Activated CD4-positive, alpha-beta T cell treated with anti-CD3 and anti-CD28 coated beads, Interleukin-10, Interleukin-2, amounts not matched to agents 100 ng/mL and 50 ng/mL, durations not matched to agents 16 hours and 8 hours (primary cell): Measurements from ENCODE around the gene INPP5D.

ENCODE experiments used
- DNase-seq: peaks from one replicate; pipeline ENCODE4 v3.0.0-alpha.2; 2020

The INPP5D gene

DNA sequence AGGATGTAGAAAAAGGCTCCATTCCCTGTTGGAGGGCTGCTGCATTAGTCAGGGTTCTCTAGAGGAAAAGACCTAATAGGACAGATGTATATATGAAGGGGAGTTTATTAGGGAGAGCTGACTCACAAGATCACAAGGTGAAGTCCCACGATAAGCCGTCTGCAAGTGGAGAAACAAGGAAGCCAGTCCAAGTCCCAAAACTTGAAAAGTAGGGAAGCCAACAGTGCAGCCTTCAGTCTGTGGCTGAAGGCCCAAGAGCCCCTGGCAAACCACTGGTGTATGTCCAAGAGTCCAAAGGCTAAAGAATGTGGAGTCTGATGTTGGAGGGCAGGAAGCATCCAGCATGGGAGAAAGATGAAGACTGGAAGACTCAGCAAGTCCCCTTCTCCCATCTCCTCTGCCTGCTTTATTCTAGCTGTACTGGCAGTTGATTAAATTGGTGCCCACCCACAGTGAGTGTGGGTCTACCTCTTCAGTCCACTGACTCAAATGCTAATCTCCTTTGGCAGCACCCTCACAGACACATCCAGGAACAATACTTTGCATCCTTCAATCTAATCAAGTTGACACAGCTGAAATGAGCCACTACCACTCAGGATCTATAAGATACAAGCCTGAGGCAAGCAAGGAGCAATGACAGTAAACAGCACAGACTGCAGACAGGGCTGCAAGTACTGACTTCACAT, 161.4 kb downstream of the INPP5D start:
- DNase-seq, result no peak

DNA sequence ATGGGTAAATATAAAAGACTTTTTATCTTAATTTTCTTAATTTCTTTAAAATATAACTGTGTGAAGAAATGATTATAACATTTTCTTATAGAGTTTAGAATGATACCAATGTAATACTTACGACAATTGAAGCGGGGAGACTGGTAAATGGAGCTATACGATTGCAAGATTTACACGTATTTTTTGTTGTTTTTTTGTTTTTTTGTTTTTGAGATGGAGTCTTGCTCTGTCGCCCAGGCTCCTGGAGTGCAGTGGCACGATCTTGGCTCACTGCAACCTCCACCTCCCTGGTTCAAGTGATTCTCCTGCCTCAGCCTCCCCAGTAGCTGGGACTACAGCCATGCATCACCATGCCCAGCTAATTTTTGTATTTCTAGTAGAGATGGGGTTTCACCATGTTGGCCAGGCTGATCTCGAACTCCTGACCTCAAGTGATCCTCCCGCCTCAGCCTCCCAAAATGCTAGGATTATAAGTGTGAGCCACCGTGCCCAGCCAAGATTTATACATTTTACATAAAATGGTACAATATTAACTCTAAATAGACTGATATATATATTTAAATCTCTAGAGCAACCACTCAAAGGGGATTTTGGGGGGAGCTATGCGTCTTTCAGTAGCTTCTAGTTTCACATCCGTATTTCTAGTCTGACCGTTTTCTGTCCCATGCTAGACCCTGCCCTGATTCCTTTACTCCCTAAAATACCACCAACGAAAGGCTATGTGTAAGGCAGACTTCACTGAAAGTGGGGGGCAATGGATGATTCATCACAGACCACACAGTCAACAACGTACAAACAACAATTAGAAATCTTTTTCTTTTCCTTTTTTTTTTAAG, 163.1 kb downstream of the INPP5D start:
- no peak for DNase-seq

- DNase-seq, result peak; percentile 14
Measured at GRCh38 chr2:233225230-233226068, 165.3 kb downstream of the INPP5D start.

- no peak for DNase-seq
Measured at GRCh38 chr2:233226511-233227031, 166.4 kb downstream of the INPP5D start.

DNA sequence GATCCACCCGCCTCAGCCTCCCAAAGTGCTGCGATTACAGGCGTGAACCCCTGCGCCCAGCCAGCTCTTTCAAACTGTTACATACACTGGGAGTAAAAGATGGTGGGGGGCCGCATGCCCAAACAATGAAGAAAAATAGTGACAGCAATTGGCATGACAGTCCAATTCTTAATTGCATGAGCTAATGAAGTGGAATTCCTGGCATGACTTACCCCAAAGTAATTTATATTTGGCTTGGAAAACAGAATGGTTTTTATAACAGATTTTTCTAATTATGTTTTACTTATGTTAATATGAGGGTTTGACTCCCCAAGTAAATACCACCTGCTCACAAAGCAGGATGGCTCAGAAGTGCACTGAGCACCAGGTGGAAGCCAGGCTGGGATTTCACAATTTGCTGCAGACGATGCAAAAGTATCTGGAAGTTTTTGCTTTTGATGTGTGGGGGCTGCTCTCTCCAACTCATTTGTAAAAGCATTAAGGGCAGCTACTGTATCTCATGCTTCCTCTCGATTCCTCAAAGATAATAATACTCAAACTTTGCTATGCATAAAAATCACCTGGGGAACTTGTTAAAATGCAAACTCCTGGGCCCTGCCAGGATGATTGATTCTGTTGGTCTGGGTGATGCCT, 167.3 kb downstream of the INPP5D start:
- no peak for DNase-seq

DNA sequence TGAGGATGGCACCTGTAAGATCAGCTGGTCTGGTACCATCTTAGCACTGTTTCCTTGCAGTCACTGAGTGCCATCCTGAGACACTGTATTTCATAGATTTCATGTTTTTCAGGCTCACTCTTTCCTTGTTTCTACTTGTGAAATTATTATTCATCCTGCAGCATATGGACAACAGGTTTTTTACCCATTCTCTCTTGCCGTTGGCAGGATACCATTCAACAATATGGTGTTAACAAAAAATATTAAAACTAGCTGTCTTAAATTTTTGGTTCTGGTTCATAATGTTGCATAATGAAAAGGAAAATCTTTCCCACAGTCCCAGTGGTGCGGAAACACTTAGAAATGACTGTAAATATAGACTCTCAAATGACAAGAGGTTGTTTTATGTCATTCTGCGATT, 168.2 kb downstream of the INPP5D start:
- no peak for DNase-seq

DNA sequence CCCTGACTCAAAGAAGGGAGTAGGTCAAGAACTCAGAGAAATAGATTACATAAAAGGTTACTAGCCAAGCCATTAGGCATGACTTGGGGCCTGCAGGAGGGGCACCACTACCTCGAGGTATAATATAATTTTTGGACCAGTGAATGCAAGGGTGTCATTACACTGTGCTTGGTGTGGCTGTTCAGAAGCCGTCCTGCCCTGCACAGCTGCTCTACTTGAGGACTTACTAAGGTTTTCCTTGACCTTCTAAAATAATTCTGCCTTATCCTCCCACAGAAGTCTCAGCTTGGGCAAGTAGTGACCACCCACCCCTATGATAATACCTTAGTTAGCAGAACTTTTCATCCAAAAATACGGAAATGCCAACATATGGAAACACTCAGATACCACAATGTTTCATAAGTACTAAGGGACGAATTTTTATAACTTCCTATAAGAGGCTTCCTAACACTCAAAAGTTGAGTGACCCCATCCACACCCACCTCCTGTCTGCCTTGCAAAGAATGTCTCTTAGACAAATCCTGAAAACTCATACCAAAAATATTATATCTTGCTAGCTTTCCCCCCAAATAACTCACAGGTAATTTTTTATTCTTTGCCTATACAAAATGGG, 173.6 kb downstream of the INPP5D start:
- no peak for DNase-seq

GRCh38 chr2:233234264-233234663, 174.1 kb downstream of the INPP5D start:
- DNase-seq, result peak; percentile 81

GRCh38 chr2:233234996-233235395, 174.9 kb downstream of the INPP5D start:
- DNase-seq, result peak; percentile 16

DNA sequence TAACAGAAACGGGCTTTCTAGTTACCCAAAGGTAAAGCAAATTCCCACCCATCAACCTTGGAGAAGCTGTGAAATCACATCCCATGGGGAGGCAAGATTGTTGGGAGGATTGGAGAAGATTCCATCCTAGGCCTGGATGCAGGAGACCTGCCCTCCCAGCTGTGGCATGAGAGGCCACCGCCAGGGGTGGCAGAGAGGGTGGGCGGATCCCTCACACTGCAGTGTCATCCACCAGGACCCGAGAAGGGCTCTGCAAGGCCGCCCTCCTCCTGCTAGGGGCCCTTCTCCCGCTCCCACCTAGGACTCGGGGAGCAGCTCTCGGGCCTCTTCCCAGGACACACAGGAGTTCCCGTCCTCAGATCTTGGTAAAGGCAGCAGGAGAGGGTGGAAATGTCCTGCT, 175.8 kb downstream of the INPP5D start:
- no peak for DNase-seq

- no peak for DNase-seq
Measured at GRCh38 chr2:233236820-233237589, 176.9 kb downstream of the INPP5D start.

- DNase-seq, result peak; percentile 64
Measured at GRCh38 chr2:233240897-233241296, 180.8 kb downstream of the INPP5D start.

GRCh38 chr2:233241803-233242202, 181.7 kb downstream of the INPP5D start:
- no peak for DNase-seq

- DNase-seq, result no peak
Measured at GRCh38 chr2:233242231-233242927, 182.2 kb downstream of the INPP5D start.

DNA sequence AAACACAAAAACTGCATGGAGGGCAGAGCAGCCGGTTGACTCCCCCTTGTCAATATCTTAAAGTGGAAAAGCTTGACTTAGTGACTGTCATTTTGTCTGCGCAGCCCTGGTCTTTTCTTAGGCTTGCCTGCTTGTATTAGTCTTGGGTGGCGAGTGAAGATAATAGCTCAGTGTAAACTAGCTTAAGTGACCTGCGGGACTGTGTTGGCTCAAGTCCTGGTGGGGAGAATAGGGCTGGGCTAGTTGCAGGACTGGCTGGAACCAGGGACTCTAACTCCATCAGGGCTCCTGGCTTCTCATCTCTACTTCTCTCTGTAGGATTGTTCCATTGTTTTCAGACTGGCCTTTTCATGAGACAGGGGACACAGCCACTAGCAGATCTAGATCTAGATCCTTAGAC, 183.2 kb downstream of the INPP5D start:
- DNase-seq, result no peak

- DNase-seq, result no peak
Measured at GRCh38 chr2:233244818-233245217, 184.7 kb downstream of the INPP5D start.

DNA sequence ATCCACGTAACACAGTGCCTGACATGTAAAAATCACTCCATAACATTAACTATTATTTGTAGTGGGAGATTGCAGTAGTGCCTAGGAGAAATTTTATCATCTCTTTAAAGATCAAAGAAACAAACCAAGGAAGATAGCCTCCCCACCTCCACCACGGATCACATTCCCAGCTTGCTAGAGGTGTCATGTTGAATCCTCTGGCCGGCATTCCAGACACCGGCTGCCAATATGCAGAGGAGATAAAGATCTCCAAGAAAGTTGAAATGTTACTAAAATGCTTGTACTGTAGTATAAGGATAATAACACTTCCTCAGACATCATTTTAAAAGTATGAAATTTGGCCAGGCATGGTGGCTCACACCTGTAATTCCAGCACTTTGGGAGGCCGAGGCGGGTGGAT, 185.3 kb downstream of the INPP5D start:
- DNase-seq, result no peak

DNA sequence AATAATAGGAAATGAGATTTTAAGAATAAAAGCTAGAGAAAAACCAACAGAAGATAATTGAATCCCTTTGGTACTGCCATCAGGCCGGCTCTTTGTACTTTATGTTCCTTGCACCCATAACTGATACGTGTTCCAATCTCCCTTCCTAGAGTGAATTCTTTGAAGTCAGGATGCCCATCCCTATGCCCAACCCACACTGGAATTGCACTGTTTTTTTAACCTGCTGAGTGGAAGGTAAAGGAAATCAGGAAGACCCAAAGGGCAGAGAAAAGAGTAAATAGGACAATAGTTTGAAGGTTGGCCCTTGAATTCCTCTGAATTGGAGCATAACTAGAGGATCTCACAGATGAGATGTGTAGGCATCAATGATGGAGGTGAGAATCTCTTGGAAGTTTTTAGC, 187.0 kb downstream of the INPP5D start:
- DNase-seq, result no peak

GRCh38 chr2:233247744-233248143, 187.6 kb downstream of the INPP5D start:
- DNase-seq, result peak; percentile 94

DNA sequence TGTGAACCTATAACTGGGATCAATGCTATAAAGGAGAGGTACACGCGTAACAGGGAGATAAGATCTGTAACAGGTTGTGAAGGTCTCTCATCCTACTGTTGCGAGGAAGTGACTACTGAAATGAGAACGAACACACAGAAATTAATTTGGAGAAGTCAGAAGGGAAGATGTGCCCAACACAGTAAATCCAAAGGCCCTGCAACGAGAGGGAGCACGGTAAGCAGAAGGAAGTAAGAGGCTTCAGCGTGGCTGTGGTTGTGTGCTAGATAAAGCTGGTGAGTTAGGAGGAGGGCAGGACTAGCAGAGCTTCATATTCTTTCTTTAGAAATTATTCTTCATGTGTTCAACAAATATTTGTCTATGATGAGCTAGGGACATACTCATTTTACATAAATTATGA, 188.9 kb downstream of the INPP5D start:
- peak; percentile 22 for DNase-seq

DNA sequence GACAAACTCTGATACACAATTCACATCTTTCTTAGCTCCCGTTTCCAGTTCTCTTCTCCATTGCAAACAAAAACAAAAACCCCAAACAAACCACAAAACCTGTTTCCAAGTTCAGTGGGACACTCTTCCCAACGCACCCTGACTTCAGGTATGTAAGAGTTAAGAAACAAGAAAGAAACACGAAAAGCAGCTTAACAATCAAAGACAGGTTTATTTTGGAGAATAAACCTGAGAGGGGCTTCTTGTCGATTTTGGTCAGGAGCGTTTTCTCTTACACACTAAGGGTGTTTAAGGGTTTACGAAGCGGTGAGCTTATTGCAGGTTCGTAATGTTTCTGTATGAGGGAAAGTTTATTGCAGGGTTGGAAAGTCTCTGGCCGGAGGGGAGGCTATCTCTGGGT, 190.4 kb downstream of the INPP5D start:
- DNase-seq, result no peak
